NB4 (cell line): ENCODE results near the gene CENPO.

Experiments used
- CTCF ChIP-seq: IDR thresholded peaks from one replicate; pipeline ENCODE4 v1.5.1; 2012; ENCODE audit warnings: low read depth, low read length
- MAX ChIP-seq: IDR thresholded peaks from 2 replicates; pipeline ENCODE4 v1.6.1; 2011; ENCODE audit warnings: low read depth, low read length
- POLR2A ChIP-seq: IDR thresholded peaks from 2 replicates; pipeline ENCODE4 v1.6.1; 2011; ENCODE audit warnings: mild to moderate bottlenecking; ENCODE audit not compliant: insufficient read length; ENCODE audit errors: extremely low read depth

GRCh38 chr2:24747299-24747698 lies 45.9 kb upstream of the CENPO start:
- TF ChIP-seq POLR2A (no peak), CTCF (no peak), MAX (no peak)
